ENCODE data around the gene BGLAP.

GRCh38 chr1:156284112-156284511 lies 42.1 kb downstream of the BGLAP start, which contains the start of gene TMEM79:
- TF ChIP-seq, protein P1, sequence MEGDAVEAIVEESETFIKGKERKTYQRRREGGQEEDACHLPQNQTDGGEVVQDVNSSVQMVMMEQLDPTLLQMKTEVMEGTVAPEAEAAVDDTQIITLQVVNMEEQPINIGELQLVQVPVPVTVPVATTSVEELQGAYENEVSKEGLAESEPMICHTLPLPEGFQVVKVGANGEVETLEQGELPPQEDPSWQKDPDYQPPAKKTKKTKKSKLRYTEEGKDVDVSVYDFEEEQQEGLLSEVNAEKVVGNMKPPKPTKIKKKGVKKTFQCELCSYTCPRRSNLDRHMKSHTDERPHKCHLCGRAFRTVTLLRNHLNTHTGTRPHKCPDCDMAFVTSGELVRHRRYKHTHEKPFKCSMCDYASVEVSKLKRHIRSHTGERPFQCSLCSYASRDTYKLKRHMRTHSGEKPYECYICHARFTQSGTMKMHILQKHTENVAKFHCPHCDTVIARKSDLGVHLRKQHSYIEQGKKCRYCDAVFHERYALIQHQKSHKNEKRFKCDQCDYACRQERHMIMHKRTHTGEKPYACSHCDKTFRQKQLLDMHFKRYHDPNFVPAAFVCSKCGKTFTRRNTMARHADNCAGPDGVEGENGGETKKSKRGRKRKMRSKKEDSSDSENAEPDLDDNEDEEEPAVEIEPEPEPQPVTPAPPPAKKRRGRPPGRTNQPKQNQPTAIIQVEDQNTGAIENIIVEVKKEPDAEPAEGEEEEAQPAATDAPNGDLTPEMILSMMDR (IDR thresholded peaks at IDR 0.05) = no peak
- no peak for TF ChIP-seq POLR2A (IDR thresholded peaks at IDR 0.05)
- TF ChIP-seq EP300 (IDR thresholded peaks at IDR 0.05) = no peak
- TF ChIP-seq POLR2AphosphoS5 (IDR thresholded peaks at IDR 0.05) = no peak

Measured in stomach (tissue), 4 donors.